HEK293T (cell line): ENCODE measurements around the gene TRIM24.
"Not testable (repeated sequence)": the region's sequence is repeated elsewhere in the genome, so short reads cannot be mapped to it uniquely, and the experiment has no call there.

Experiments
- CTCF ChIA-PET: fragments of 350-600 bp; formaldehyde crosslinking; extraction: SDS; loops from one replicate; lab custom pipeline; 2021; ENCODE audit warnings: antibody characterized with exemption, inconsistent platforms; lab: Yijun Ruan, JAX
- POLR2A ChIA-PET: fragments of 350-600 bp; formaldehyde crosslinking; extraction: SDS; loops from one replicate; lab custom pipeline; 2020; ENCODE audit warnings: antibody characterized with exemption, inconsistent platforms; lab: Yijun Ruan, JAX
- DNase-seq: peaks from one replicate; pipeline ENCODE4 v3.0.0; 2012; ENCODE audit warnings: mixed read lengths; ENCODE audit errors: extremely low spot score
- ARNT ChIP-seq: fragments of 450-650 bp; IDR thresholded peaks from 2 replicates; pipeline ENCODE4 v1.6.1; 2017; ENCODE audit warnings: mild to moderate bottlenecking
- BHLHE40 ChIP-seq: fragments of 450-650 bp; IDR thresholded peaks from 2 replicates; pipeline ENCODE4 v1.6.1; 2016; ENCODE audit warnings: mild to moderate bottlenecking, moderate library complexity, borderline replicate concordance
- CTBP1 ChIP-seq: fragments of 450-650 bp; IDR thresholded peaks from 2 replicates; pipeline ENCODE4 v1.6.1; 2016; ENCODE audit warnings: borderline replicate concordance
- ELF4 ChIP-seq: fragments of 450-650 bp; IDR thresholded peaks from 2 replicates; pipeline ENCODE4 v1.6.1; 2017; ENCODE audit warnings: antibody characterized with exemption
- FOXA1 ChIP-seq: fragments of 450-650 bp; IDR thresholded peaks from 2 replicates; pipeline ENCODE4 v1.6.1; 2016; ENCODE audit warnings: mild to moderate bottlenecking
- FOXK2 ChIP-seq: fragments of 450-650 bp; IDR thresholded peaks from 2 replicates; pipeline ENCODE4 v1.6.1; 2016; ENCODE audit warnings: mild to moderate bottlenecking
- FOXM1 ChIP-seq: fragments of 450-650 bp; IDR thresholded peaks from 2 replicates; pipeline ENCODE4 v1.6.1; 2017; ENCODE audit warnings: mild to moderate bottlenecking, borderline replicate concordance
- HDGF ChIP-seq: fragments of 450-650 bp; IDR thresholded peaks from 2 replicates; pipeline ENCODE4 v1.6.1; 2017; ENCODE audit warnings: antibody characterized with exemption, borderline replicate concordance
- L3MBTL2 ChIP-seq: fragments of 450-650 bp; conservative IDR thresholded peaks from 2 replicates; pipeline ENCODE4 v1.6.1; 2016; ENCODE audit warnings: mild to moderate bottlenecking
- LEF1 ChIP-seq: fragments of 450-650 bp; IDR thresholded peaks from 2 replicates; pipeline ENCODE4 v1.6.1; 2017; ENCODE audit warnings: mild to moderate bottlenecking, borderline replicate concordance
- NFRKB ChIP-seq: fragments of 450-650 bp; IDR thresholded peaks from 2 replicates; pipeline ENCODE4 v1.6.1; 2016; ENCODE audit warnings: mild to moderate bottlenecking, moderate library complexity
- SP1 ChIP-seq: fragments of 450-650 bp; IDR thresholded peaks from 2 replicates; pipeline ENCODE4 v1.6.1; 2017
- SUZ12 ChIP-seq: fragments of 450-650 bp; IDR thresholded peaks from 2 replicates; pipeline ENCODE4 v1.6.1; 2016; ENCODE audit warnings: mild to moderate bottlenecking
- TARDBP ChIP-seq: fragments of 450-650 bp; IDR thresholded peaks from 2 replicates; pipeline ENCODE4 v1.6.1; 2016
- ZNF384 ChIP-seq: fragments of 450-650 bp; IDR thresholded peaks from 2 replicates; pipeline ENCODE4 v1.6.1; 2016
- TF ChIP-seq, protein P1 (sequence below): fragments of 450-650 bp; IDR thresholded peaks from 2 replicates; pipeline ENCODE4 v1.6.1; 2016

Gene TRIM24

DNA sequence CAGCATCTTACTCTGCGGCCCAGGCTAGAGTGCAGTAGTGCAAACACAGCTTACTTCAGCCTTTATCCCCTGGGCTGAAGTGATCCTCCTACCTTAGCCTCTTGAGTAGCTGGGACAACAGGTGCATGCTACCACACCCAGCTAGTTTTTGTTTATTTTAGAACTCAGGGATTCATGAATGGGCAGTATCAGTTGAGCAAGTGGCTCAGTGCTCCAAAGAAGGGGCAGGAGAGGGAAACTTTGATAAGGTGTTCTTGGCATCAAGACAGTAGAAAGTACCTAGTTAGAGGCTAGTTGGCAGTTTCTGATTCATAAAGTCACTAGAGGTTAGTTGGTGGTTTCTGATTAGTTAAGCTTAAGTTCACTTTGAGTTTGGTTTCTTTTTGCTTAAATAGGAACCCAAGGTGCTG lies 18.4 kb downstream of the TRIM24 start:
- no peak for DNase-seq
- ChIA-PET POLR2A (no interaction called here), CTCF (interaction anchor here (0.5 kb wide), 1 partner anchor 347 kb away, joined by 3 read pairs; no protein-coding TSS in a partner anchor)
- TF ChIP-seq CTBP1: no peak
- no peak for TF ChIP-seq HDGF
- no peak for TF ChIP-seq TARDBP
- TF ChIP-seq L3MBTL2: no peak
- no peak for TF ChIP-seq ZNF384
- TF ChIP-seq FOXA1: no peak
- no peak for TF ChIP-seq FOXM1

DNA sequence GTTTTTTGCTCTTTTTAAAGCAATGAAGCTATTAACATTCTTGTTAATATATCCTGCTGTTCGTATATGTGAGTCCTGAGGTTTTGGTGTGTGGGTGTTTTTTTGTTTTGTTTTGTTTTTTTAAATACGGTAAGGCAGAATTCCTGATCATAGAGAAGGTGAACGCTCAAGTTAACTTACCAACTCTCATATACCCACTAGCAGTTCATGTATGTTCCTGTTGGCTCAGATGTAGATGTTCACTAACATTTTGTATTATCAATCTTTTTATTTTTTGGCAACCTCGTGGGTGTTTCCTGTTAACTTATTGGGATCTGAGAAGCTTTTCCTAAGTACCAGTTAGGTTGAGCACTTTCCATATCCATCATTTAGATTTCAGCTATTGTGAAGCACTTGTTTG lies 20.5 kb downstream of the TRIM24 start:
- ChIA-PET POLR2A (interaction anchor here (1.5 kb wide), 1 partner anchor 21 kb away, joined by 4 read pairs; the partner anchor contains the start of gene TRIM24), CTCF (interaction anchor here (0.5 to 0.6 kb wide), 2 partner anchors 243 to 394 kb away, joined by 3 read pairs; no protein-coding TSS in a partner anchor)
- DNase-seq: no peak
- TF ChIP-seq BHLHE40 (no peak), L3MBTL2 (no peak), FOXA1 (no peak), NFRKB (no peak)

DNA sequence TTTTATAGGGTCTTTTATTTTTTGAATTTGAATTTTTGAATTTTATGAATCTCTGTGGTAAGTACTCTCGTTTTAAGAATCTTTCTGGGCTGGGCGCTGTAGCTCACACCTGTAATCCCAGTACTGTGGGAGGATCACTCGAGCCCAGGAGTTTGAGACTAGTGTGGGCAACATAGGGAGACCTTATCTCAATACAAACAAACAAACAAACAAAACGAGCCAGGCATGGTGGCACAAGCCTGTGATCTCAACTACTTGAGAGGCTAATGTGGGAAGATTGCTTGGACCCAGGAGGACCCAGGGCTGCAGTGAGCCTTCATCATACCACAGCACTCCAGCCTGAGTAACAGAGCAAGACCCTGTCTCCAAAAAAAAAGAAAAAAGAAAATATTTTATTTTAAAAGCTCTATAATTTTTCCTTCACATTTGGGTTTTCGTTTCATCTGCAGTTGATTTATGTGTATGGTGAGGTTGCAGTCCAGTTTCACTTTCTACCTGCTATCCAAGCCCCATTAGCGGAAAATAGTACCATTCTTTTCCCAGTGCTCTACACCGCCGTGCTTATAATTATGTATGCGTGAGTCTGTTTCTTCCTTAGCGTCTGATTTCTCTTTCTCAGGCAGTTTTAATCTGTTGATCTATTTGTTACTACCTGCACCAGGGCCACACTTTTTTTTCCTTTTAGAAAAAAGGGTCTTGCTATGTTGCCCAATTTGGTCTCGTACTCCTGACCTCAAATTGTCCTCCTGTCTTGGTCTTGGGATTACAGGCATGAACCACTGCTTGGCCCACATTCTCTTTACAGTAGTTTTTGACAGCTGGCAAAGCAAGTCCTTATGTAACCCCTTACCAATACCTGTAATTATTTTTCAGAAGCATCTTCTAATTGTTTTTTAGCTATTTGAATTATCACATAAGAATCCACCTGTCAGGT lies 21.7 kb downstream of the TRIM24 start:
- TF ChIP-seq, protein P1, sequence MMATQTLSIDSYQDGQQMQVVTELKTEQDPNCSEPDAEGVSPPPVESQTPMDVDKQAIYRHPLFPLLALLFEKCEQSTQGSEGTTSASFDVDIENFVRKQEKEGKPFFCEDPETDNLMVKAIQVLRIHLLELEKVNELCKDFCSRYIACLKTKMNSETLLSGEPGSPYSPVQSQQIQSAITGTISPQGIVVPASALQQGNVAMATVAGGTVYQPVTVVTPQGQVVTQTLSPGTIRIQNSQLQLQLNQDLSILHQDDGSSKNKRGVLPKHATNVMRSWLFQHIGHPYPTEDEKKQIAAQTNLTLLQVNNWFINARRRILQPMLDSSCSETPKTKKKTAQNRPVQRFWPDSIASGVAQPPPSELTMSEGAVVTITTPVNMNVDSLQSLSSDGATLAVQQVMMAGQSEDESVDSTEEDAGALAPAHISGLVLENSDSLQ: no peak
- TF ChIP-seq FOXA1 (no peak), FOXK2 (no peak), TARDBP (no peak), LEF1 (no peak), FOXM1 (no peak), HDGF (no peak), SP1 (no peak), CTBP1 (no peak), NFRKB (no peak)

DNA sequence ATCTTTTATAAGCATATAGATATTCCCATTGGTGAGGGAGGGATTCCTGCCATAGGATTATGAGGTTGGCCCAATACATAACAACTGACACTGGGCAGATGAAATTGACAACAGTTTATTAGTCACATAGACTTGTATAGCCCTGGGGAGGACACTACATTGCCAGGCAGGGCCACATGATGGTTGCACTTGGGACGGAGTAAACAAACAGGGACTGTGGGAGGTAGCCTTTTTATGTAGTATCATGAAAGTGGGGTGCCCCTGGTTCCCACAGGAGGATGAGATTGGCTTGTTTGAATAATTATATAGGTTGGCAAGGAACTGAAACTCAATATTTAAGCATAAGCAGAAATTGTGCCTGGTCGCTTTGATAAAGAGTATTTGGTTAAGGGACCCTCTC lies 23.5 kb downstream of the TRIM24 start:
- no peak for TF ChIP-seq CTBP1
- DNase-seq: no peak
- ChIA-PET CTCF (no interaction called here), POLR2A (no interaction called here)

More for the DNA sequence above, 21.7 kb downstream of the TRIM24 start:
- DNase-seq: no peak
- ChIA-PET POLR2A (interaction anchor here (0.9 kb wide), 1 partner anchor 22 kb away, joined by 3 read pairs; the partner anchor contains the start of gene TRIM24), CTCF (interaction anchor here (0.6 kb wide), 1 partner anchor 33 kb away, joined by 3 read pairs; no protein-coding TSS in a partner anchor)

DNA sequence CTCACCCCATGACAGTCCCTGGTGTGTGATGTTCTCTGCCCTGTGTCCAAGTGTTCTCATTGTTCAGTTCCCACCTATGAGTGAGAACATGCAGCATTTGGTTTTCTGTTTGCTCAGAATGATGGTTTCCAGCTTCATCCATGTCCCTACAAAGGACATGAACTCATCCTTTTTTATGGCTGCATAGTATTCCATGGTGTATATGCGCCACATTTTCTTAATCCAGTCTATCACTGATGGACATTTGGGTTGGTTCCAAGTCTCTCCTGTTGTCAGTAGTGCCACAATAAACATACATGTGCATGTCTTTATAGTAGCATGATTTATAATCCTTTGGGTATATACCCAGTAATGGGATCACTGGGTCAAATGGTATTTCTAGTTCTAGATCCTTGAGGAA lies 25.4 kb downstream of the TRIM24 start:
- DNase-seq, CTCF ChIA-PET, POLR2A ChIA-PET: not testable (repeated sequence)

DNA sequence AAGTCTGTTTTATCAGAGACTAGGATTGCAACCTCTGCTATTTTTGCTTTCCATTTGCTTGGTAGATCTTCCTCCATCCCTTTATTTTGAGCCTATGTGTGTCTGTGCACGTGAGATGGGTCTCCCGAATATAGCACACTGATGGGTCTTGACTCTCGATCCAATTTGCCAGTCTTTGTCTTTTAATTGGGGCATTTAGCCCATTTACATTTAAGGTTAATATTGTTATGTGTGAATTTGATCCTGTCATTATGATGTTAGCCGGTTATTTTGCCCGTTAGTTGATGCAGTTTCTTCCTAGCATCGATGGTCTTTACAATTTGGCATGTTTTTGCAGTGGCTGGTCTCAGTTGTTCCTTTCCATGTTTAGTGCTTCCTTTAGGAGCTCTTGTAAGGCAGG lies 29.1 kb downstream of the TRIM24 start:
- DNase-seq, POLR2A ChIA-PET, CTCF ChIA-PET: not testable (repeated sequence)

DNA sequence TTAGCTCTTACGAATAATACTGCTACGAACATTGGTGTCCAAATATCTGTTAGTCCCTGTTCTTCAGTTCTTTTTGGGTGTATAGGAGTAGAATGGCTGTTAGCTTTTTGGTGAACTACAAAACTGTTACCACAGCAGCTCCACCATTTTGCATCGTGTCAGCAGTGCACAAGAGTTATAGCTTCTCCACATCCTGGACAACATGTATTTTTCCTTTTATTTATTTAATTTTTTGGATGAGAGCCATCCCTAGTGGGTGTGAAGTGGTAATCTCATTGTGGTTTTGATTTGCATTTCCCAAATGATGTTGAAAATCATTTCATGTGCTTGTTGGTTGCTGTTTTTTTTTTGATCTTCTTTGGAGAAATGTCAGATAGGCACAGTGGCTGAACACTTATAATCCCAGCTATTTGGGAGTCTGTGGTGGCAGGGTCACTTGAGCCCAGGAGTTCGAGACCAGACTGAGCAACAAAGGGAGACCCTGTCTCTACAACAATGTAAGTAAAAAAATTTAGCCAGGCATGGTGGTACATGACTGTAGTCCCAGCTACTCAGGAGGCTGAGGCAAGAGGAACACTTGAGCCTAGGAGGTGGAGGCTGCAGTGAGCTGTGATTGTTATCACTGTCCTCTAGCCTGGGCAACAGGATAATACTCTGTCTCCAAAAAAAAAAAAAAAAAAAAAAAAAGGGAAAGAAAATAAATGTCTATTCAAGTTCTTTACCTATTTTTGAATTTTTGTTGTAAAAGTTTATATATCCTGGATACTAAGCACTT lies 31.7 kb downstream of the TRIM24 start:
- DNase-seq: no peak
- POLR2A ChIA-PET: no interaction called here
- CTCF ChIA-PET: no interaction called here
- TF ChIP-seq SP1 (no peak), NFRKB (no peak), ELF4 (no peak), FOXA1 (no peak), FOXM1 (no peak), BHLHE40 (no peak), ZNF384 (no peak), HDGF (no peak), TARDBP (no peak), CTBP1 (no peak), ARNT (no peak), FOXK2 (no peak), LEF1 (no peak), SUZ12 (no peak), L3MBTL2 (no peak)
- TF ChIP-seq, protein P1: no peak
